Stimulated activated CD4-positive, alpha-beta T cell treated with anti-CD3 and anti-CD28 coated beads, Interleukin-2, amount 100 ng/mL, for 48 hours (primary cell): ENCODE data around the gene CDKAL1.
"Not testable (repeated sequence)": the region's sequence is repeated elsewhere in the genome, so short reads cannot be mapped to it uniquely, and the experiment has no call there.

Experiments used
- DNase-seq, 2 donors: peaks; one replicate each; pipeline ENCODE4 v3.0.0-alpha.2; 2020

CDKAL1 gene

DNA sequence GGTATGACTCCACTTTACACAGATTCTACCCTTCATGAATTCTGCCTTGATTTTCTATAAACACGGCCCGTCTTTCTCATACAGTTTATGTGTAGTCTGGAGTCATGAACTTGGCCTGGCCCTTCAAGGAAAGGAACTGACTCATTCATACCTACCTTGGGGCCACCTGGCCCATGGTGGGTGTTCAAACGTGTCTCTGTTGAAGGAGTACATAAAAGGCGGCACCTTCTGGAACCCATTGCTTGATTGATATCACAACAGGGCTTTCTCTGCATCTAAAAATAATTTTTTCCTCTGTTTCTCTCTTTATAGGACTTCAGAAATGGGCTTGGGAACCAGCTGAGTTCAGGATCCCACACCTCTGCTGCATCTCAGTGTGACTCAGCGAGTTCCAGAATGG is 696.3 kb downstream of the CDKAL1 start:
- no peak for DNase-seq

DNA sequence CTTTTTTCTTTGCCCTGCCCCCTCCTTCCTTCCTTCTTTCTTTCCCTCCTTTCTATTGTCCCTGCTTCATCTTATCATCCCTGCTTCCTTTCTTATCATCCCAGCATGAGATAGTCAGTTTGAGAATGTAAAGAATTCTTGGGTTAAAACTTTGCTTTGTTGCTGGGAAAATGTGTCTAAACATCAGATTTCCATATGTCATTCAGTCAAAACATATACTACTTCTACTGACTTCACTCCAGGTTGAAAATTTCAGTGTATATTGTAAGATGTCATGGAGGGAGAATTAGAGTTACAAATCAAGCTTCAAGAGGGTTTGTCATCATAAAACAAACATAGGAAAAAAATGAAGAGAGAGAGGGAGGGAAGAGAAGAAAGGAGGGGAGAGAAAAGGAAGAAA is 700.9 kb downstream of the CDKAL1 start:
- DNase-seq, result no peak

DNA sequence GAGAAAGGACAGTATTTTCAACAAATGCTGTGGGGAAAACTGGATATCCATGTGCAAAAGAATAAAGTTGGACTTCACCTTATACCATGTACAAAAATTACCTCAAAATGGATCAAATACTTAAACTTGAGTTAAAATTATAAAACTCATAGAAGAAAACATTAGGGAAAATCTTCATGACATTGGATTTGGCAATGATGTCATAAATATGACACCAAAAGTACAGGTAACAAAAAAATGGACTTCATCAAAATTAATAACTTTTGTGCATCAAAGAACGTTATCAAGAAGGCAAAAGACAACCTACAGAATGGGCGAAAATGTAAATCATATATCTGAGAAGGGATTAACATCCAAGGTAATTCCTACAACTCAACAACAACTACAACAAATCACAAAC is 704.0 kb downstream of the CDKAL1 start:
- no peak for DNase-seq

DNA sequence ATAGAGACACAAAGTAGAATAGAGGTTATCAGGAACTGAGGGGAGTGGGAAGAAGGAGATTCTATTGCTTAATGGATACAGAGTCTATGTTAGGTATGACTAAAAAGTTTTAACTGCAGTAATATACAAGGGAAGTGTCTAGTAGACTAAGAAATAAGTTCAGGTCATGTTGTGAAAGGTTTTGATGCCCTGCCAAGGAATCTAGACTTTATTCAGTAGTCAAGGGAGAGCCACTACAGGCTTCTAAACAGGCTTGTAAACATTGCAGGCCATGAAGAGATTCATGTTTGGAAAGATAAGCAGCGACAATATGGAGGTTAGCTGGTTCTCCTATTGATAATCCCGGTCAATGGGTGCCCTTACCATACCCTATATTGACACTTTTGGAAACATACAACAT is 706.5 kb downstream of the CDKAL1 start:
- no peak for DNase-seq

DNA sequence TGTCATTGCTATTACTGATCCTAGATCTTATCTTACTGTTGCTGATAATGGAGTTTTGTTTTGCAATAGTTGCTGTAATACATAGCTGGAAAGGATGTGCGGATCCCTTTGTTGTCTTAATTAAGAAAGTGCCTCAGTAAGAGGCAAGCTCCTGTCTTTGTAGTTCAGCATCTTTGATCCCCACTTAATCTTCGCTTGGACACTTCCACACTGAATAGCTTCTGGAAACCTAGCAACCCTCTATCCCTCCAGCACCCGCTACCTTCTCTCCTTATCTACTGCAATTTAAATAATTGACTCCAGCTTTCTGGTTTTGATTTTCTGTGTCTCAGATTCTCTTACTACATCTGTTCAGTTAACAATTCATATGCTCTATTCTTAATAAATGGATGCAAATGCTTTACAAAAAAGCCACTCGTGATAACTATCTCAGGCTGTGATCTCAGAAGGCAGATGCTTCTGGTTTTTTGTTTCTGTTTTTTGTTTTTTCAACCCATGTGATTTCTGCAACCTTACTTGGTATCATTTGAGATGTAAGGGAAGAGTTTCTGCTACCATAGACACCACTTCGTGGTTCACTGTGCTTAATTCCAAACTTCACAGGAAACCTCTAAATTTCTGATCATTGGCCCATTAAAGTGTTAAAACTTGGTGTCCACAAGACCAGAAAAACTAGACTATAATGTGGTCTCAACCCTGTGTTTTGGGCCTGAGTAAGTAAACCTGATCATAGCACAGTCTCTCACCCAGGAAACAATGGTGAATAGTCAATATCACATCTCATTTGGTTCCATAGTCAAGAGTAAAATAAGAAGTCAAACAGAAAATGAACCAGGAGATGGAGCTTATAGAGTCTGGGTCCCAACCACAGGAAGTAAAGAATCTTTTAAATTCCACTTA is 707.2 kb downstream of the CDKAL1 start:
- no peak for DNase-seq

- no peak for DNase-seq
These were observed 710.7 kb downstream of the CDKAL1 start for GRCh38 chr6:21244897-21245470.

- no peak for DNase-seq
These were observed 711.2 kb downstream of the CDKAL1 start for GRCh38 chr6:21245488-21245887.

DNA sequence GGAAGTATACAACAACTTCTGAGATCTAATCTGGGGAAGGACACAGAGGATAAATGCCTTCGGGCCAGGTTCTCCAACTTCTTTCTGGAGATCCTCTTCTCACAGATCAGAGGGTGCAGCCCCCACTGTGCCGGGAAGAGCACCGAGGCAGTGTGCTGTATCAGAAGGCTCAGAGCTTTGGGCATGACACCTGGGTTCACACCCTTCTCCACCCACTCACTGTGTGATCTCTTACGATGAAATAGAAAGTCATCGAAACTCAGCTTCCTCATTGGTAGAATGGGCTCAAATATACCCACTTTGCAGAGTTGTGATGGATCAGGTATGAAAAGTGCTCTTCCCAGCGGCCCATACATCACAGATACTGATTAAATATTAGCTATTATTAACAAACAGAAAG is 711.8 kb downstream of the CDKAL1 start:
- no peak for DNase-seq

GRCh38 chr6:21254460-21254859 is 720.2 kb downstream of the CDKAL1 start:
- not testable (repeated sequence) for DNase-seq

- DNase-seq, result no peak
These were observed 721.9 kb downstream of the CDKAL1 start for GRCh38 chr6:21256197-21256596.

GRCh38 chr6:21257125-21257524 is 722.9 kb downstream of the CDKAL1 start:
- no peak for DNase-seq

DNA sequence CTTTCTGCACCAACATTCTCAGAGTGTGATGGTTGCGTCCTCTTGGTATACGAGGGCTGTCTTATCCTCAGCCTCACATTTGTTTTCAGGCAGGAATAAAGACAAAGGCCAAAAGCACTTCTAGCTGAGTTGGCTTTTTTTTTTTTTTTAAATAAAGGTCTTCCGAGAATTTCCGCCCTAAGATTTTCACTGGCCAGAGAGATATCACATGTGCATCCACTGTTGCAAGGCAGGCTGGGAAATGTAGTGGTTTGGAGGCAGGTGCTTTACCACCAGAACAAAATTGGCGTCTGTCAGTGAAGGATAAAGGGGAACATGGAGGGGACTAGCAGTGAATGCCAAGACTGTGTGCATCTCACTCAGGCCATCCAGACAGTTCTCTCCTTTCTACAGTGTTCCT is 724.4 kb downstream of the CDKAL1 start:
- DNase-seq, result no peak

- DNase-seq, result no peak
These were observed 725.4 kb downstream of the CDKAL1 start for GRCh38 chr6:21259660-21260059.

DNA sequence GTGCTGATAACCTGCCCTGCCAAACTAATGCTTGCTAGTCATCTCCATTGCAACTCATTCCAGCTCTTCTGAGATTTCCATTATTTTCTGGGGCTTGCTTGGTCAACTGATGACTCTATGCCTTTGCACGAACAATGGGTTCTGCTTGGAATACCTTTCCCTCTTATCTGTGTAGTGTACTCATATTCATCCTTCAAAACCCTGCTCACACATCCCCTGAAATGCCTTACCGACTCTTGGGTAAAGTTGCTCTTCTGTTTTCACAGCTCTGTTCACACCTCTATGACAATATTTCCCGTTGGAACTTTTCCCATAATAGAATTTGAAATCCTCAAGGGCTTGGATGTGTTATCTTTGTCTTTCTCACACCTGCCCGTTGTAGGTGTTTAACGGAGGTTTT is 728.2 kb downstream of the CDKAL1 start:
- no peak for DNase-seq

GRCh38 chr6:21263531-21264287 is 729.5 kb downstream of the CDKAL1 start:
- no peak for DNase-seq

DNA sequence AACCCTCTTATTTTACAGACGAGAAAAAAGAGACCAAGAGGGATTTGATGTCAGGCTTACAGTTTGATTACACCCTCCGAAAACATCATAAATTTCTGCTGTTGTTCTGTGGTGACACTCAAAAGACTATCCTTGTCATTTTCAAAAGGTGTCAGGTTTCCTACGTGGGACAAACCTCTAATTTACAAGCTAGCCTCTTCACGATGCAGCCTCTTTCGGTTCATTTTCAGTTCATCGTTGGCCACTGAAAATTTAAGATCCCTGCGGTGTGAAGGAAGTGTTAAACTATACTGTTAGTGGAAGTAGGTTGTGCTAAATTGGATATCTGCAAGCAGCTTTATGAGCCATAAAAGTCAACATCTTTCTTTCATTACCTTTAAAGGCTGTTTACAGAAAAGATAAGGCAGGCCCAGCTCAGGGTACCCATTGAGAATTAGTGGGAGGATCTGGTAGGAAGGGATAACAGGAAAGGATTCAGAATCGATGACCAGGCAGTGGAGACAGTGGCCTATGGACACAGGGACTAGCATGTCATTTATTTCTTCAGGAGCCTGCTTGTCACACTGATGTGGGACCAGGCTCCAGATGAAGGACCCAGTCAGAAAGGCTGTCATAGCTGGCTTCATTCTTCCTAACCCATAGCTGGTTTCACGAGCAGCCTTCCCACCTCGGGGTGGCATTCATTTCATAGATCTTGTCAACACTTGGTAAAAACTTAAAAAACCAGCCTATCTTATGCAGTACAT is 730.2 kb downstream of the CDKAL1 start:
- no peak for DNase-seq

DNA sequence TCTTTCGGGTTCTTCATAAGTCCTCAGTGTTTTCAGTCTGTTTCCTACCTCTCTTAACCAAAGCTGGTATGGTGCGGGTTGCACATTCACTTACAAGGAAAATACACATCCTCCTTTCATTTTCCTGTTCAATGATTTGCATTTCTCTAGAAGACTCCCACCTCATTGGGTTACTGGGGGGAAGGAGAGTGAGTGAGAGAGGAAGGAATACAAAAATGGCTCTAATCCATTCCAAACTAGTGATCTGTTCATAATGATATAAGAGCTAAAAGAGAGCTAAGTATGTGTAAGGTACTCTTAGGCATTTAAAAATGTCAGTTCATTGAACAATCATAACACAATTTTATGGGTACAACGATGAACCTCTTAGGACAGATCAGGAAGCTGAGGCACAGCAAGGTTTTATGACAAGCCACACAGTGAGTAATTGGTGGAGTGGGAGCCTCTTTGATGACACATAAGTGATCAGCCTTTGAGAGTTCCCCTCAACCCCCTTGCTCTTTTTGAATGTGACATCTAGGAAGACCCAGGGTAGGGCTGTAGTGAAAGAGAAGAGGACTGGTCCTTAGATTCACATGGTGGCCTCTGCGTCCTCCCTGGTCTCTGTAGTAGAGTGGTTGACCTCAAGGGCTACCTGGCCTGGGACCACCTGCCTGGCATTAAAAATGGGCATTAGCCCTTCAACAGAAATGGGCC is 730.9 kb downstream of the CDKAL1 start:
- no peak for DNase-seq

GRCh38 chr6:21265730-21266044 is 731.4 kb downstream of the CDKAL1 start:
- no peak for DNase-seq

DNA sequence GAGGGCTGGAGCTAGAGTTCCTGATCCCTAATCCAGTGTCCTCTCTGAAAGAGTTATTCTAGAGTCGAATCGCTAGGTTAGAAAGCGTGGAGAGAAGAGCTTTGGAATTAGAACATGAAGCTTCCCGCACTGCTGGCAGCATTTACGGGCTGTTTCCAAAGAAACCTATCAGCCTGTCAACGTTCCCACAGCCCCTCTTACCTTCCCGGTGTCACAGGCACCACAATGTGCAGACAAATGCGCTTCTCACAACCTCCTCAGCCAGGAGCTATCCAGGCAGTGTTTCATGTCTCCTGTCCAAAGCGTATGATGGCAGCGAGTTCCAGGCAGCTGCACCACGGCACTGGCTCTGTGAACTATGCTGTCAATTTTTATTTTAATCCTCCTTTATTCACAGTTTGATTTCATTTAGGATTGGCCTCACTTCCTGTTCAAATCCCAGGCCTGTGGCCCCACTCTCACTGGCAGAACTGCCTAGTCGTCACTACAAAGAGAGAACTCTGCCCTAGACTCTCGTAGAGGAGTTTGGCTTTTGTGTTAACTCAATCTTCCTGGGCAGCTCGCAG is 736.5 kb downstream of the CDKAL1 start:
- no peak for DNase-seq

GRCh38 chr6:21271428-21272155 is 737.3 kb downstream of the CDKAL1 start:
- no peak for DNase-seq

GRCh38 chr6:21273451-21273850 is 739.2 kb downstream of the CDKAL1 start:
- no peak for DNase-seq

DNA sequence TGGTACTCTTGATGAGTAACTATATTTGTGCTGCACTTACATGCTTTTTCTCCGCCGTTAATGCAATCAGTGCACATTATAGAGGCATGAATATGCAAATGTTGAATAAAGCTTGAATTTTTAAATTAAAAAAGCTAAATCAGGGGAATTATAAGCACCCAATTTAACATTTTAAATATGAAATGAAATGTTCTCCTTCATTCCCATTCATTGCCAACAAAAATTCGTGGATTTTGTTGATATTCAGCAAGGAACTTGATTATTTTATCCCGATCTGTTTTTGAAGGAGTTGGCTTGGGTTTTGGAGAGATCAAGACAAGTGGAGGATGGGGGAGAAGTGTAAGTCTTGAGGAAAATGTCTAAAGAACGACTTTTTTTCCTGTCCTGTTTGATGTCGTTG is 740.6 kb downstream of the CDKAL1 start:
- no peak for DNase-seq
